BJ (cell line): ENCODE data around the gene KIF12. TPM values are rescaled to one million over a fixed set of nuclear protein-coding genes. Genes with fewer than 3 reads are reported as not detected.

Source experiments
- CTCF ChIA-PET: fragments of 350-600 bp; formaldehyde crosslinking; extraction: SDS; loops from one replicate; lab custom pipeline; 2021; ENCODE audit warnings: antibody characterized with exemption, inconsistent platforms; lab: Yijun Ruan, JAX
- POLR2A ChIA-PET: fragments of 300-600 bp; sonication (Branson Sonifier 250); formaldehyde crosslinking; extraction: SDS; loops from one replicate; lab custom pipeline; 2021; ENCODE audit warnings: antibody characterized with exemption; lab: Charles Lee
- DNase-seq: peaks from one replicate; pipeline ENCODE4 v3.0.0-alpha.2; 2011; ENCODE audit warnings: low read depth
- H3K27me3 ChIP-seq: 2 replicates; pipeline ENCODE4 v1.6.0; 2011; ENCODE audit warnings: low read length; ENCODE audit not compliant: control insufficient read depth, insufficient read depth
- H3K36me3 ChIP-seq: 2 replicates; pipeline ENCODE4 v1.5.1; 2011; ENCODE audit warnings: low read length; ENCODE audit not compliant: control insufficient read depth, insufficient read depth
- H3K4me3 ChIP-seq: 2 replicates; pipeline ENCODE4 v1.5.1; 2011; ENCODE audit warnings: low read depth, mild to moderate bottlenecking, control low read depth, low read length
- CTCF ChIP-seq: IDR thresholded peaks from 2 replicates; pipeline ENCODE4 v1.5.1; 2011; ENCODE audit warnings: low read depth, mild to moderate bottlenecking, control low read depth, inconsistent platforms, low read length, moderate library complexity; ENCODE audit not compliant: insufficient read depth
- polyA plus RNA-seq: library from polyadenylated mRNA; depleted of rRNA; stranded (reverse); fragments of >200 nt; gene quantifications from 2 replicates; pipeline ENCODE4 v1.2.3, GENCODE V29; 2011

The KIF12 gene
- polyA plus RNA-seq, 1 experiment, result 0.07 TPM

GRCh38 chr9:114102484-114102883 lies 3.4 kb upstream of the KIF12 start:
- TF ChIP-seq CTCF, result no peak
- POLR2A ChIA-PET, result no interaction called here
- H3K4me3 ChIP-seq, result no peak overlapping the region

GRCh38 chr9:114100536-114100935 lies 1.4 kb upstream of the KIF12 start:
- H3K36me3 ChIP-seq, result no peaks in the 10 kb centered on the region
- ChIA-PET CTCF (interaction anchor here (0.7 to 8.0 kb wide), 3 partner anchors 17 to 191 kb away, joined by 3 to 66 read pairs (median 8); no protein-coding TSS in a partner anchor), POLR2A (no interaction called here)
- TF ChIP-seq CTCF, result no peak
- no peak overlapping the region for H3K4me3 ChIP-seq
- DNase-seq, result no peak
- H3K27me3 ChIP-seq, result peaks cover 18% of the 10 kb centered on the region

More at GRCh38 chr9:114102484-114102883, 3.4 kb upstream of the KIF12 start:
- CTCF ChIA-PET, result interaction anchor here (0.6 to 2.6 kb wide), 3 partner anchors 15 to 188 kb away, joined by 3 to 10 read pairs (median 8); no protein-coding TSS in a partner anchor
- no peaks in the 10 kb centered on the region for H3K36me3 ChIP-seq
- no peak for DNase-seq
- peaks cover 19% of the 10 kb centered on the region for H3K27me3 ChIP-seq

GRCh38 chr9:114099669-114100270 lies 678 bp upstream of the KIF12 start:
- TF ChIP-seq CTCF, result no peak
- ChIA-PET CTCF (interaction anchor here (0.7 to 8.0 kb wide), 6 partner anchors 9 to 208 kb away, joined by 3 to 66 read pairs (median 4); no protein-coding TSS in a partner anchor), POLR2A (no interaction called here)
- Histone ChIP-seq H3K4me3 (no peak overlapping the region), H3K27me3 (peaks cover 18% of the 10 kb centered on the region), H3K36me3 (no peaks in the 10 kb centered on the region)
- no peak for DNase-seq

- Histone ChIP-seq H3K36me3 (no peaks in the 10 kb centered on the region), H3K27me3 (peaks cover 18% of the 10 kb centered on the region), H3K4me3 (peak overlapping the region; percentile 46)
- CTCF ChIA-PET, result interaction anchor here (1.1 to 8.0 kb wide), 3 partner anchors 10 to 14 kb away, joined by 4 to 66 read pairs (median 6); no protein-coding TSS in a partner anchor
- no peak for DNase-seq
- 0 out of 2 replicates have a peak, but pooled peaks have one; percentile 16 for TF ChIP-seq CTCF
- POLR2A ChIA-PET, result no interaction called here
Measured at GRCh38 chr9:114098021-114098935, 814 bp downstream of the KIF12 start.

GRCh38 chr9:114097613-114098020 lies 1.5 kb downstream of the KIF12 start:
- peak overlapping the region; percentile 46 for H3K4me3 ChIP-seq
- ChIA-PET POLR2A (no interaction called here), CTCF (interaction anchor here (1.1 to 8.0 kb wide), 2 partner anchors 11 to 14 kb away, joined by 4 to 66 read pairs; no protein-coding TSS in a partner anchor)
- no peak for DNase-seq
- TF ChIP-seq CTCF, result no peak
- no peaks in the 10 kb centered on the region for H3K36me3 ChIP-seq
- H3K27me3 ChIP-seq, result peaks cover 19% of the 10 kb centered on the region
